ENCODE results near the gene ARL10.

- TF ChIP-seq, protein P1, sequence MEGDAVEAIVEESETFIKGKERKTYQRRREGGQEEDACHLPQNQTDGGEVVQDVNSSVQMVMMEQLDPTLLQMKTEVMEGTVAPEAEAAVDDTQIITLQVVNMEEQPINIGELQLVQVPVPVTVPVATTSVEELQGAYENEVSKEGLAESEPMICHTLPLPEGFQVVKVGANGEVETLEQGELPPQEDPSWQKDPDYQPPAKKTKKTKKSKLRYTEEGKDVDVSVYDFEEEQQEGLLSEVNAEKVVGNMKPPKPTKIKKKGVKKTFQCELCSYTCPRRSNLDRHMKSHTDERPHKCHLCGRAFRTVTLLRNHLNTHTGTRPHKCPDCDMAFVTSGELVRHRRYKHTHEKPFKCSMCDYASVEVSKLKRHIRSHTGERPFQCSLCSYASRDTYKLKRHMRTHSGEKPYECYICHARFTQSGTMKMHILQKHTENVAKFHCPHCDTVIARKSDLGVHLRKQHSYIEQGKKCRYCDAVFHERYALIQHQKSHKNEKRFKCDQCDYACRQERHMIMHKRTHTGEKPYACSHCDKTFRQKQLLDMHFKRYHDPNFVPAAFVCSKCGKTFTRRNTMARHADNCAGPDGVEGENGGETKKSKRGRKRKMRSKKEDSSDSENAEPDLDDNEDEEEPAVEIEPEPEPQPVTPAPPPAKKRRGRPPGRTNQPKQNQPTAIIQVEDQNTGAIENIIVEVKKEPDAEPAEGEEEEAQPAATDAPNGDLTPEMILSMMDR (IDR thresholded peaks at IDR 0.05; ENCODE audit: insufficient read depth, low read depth, low read length), result no peak
- no peak for TF ChIP-seq EZH2 (IDR thresholded peaks at IDR 0.05; ENCODE audit: insufficient read depth, low read length)
These were observed 17.4 kb downstream of the ARL10 start for GRCh38 chr5:176382721-176383120.

All from astrocyte (in vitro differentiated cells and primary cell).